HL-60 (cell line): ENCODE results near the gene LAMA5.

ENCODE experiments used
- DNase-seq, 2 experiments: peaks; one replicate each; pipeline ENCODE4 v3.0.0-alpha.2; 2010 to 2020; ENCODE audit warnings: low read depth in 1 of 2, low spot score in 1 of 2
- H3K27ac ChIP-seq: fragments of 250-450 bp; sonication (Bioruptor Pico); replicated peaks from 2 replicates; pipeline ENCODE4 v1.5.1; 2020; ENCODE audit warnings: mild to moderate bottlenecking, moderate library complexity
- H3K27me3 ChIP-seq: fragments of 250-450 bp; sonication (Bioruptor Pico); 2 replicates; pipeline ENCODE4 v1.5.1; 2021; ENCODE audit warnings: mild to moderate bottlenecking, moderate library complexity; ENCODE audit not compliant: insufficient read depth, poor library complexity, severe bottlenecking
- H3K4me3 ChIP-seq: replicated peaks from 2 replicates; pipeline ENCODE4 v1.5.1; 2011; ENCODE audit warnings: mild to moderate bottlenecking, control low read depth, low read length; ENCODE audit not compliant: insufficient read depth
- GABPA ChIP-seq: IDR thresholded peaks from 2 replicates; pipeline ENCODE4 v1.6.1; 2012; ENCODE audit warnings: low read depth
- POLR2AphosphoS5 ChIP-seq: IDR thresholded peaks from 2 replicates; pipeline ENCODE4 v1.6.1; 2012; ENCODE audit warnings: low read depth
- SPI1 ChIP-seq: IDR thresholded peaks from 2 replicates; pipeline ENCODE4 v1.6.1; 2012; ENCODE audit warnings: low read depth, mild to moderate bottlenecking, borderline replicate concordance
- TF ChIP-seq, protein P1 (sequence below): IDR thresholded peaks from one replicate; pipeline ENCODE4 v1.5.1; 2011; ENCODE audit warnings: low read length, control low read depth, inconsistent platforms; ENCODE audit not compliant: insufficient read depth
- TF ChIP-seq, protein P2 (sequence below): IDR thresholded peaks from 2 replicates; pipeline ENCODE4 v1.6.1; 2012; ENCODE audit warnings: low read depth; ENCODE audit not compliant: insufficient replicate concordance

LAMA5 gene

DNA sequence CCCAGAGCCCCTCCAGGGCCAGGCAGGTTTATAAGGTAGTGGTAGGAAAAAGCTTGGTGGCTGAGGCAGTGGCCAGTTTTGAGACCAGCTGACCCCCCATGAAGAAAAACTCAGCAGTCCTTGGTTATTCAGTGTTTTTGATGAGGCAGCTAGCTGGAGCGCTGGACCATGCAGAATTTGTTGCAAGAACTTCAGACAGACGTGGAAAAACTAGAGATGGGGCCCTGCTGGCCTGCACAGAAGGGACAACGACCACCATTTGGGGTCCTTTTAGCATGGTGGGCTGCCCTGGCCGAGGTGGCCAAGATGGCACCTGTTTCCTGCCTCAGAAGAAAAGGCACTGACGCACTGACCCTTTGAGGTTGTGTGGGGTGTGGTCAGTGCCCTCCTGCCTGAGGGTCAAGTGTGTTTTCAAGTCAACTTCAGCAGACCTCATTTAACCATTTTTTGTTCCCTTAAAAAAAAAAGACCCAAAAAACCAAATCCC lies 22.5 kb upstream of the LAMA5 start:
- Histone ChIP-seq H3K27ac (no peak overlapping the region), H3K27me3 (no peaks in the 10 kb centered on the region), H3K4me3 (no peak overlapping the region)
- no peak for DNase-seq
- no peak for TF ChIP-seq SPI1
- TF ChIP-seq, protein P1, sequence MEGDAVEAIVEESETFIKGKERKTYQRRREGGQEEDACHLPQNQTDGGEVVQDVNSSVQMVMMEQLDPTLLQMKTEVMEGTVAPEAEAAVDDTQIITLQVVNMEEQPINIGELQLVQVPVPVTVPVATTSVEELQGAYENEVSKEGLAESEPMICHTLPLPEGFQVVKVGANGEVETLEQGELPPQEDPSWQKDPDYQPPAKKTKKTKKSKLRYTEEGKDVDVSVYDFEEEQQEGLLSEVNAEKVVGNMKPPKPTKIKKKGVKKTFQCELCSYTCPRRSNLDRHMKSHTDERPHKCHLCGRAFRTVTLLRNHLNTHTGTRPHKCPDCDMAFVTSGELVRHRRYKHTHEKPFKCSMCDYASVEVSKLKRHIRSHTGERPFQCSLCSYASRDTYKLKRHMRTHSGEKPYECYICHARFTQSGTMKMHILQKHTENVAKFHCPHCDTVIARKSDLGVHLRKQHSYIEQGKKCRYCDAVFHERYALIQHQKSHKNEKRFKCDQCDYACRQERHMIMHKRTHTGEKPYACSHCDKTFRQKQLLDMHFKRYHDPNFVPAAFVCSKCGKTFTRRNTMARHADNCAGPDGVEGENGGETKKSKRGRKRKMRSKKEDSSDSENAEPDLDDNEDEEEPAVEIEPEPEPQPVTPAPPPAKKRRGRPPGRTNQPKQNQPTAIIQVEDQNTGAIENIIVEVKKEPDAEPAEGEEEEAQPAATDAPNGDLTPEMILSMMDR: no peak
- TF ChIP-seq, protein P2, sequence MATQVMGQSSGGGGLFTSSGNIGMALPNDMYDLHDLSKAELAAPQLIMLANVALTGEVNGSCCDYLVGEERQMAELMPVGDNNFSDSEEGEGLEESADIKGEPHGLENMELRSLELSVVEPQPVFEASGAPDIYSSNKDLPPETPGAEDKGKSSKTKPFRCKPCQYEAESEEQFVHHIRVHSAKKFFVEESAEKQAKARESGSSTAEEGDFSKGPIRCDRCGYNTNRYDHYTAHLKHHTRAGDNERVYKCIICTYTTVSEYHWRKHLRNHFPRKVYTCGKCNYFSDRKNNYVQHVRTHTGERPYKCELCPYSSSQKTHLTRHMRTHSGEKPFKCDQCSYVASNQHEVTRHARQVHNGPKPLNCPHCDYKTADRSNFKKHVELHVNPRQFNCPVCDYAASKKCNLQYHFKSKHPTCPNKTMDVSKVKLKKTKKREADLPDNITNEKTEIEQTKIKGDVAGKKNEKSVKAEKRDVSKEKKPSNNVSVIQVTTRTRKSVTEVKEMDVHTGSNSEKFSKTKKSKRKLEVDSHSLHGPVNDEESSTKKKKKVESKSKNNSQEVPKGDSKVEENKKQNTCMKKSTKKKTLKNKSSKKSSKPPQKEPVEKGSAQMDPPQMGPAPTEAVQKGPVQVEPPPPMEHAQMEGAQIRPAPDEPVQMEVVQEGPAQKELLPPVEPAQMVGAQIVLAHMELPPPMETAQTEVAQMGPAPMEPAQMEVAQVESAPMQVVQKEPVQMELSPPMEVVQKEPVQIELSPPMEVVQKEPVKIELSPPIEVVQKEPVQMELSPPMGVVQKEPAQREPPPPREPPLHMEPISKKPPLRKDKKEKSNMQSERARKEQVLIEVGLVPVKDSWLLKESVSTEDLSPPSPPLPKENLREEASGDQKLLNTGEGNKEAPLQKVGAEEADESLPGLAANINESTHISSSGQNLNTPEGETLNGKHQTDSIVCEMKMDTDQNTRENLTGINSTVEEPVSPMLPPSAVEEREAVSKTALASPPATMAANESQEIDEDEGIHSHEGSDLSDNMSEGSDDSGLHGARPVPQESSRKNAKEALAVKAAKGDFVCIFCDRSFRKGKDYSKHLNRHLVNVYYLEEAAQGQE: no peak

DNA sequence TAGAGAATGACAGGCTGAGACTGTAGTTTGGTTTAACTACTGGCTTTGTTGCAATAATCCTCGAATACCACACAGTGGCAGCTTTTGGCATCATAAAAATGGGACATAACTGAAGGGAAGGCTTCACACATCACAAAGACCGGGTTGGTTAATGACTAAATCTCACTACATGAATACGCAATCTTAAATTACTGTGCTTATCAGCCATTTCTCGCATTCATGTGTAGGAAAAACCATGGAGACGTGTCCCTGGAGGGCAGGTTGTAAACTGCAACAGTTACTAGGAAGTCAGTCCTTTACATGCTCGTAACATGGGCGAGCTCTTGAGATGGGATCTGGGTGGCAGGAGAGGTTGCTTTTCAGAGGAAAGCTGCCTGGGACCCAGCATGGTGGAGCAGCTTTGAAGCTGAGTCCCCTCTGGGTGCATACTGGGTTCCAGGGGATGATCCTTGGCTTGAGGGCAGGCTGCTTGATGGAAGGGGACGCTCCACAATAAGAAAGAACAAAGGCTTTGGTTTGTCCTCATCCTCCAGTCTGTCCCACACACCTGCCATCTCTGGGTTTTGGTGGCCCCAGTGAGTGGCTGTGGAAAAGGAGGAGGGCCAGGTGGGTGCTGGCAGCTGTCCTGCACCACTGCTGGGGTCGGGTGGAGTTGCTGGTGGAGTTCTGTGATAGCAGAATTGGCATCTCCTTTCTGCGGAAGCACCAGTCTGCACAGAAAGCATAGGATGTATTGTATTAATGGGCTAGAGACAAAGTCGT lies 21.9 kb upstream of the LAMA5 start:
- no peak overlapping the region for H3K4me3 ChIP-seq
- peak overlapping the region; percentile 90; the same call in 1 of the 2 replicates for H3K27ac ChIP-seq
- no peak for DNase-seq

DNA sequence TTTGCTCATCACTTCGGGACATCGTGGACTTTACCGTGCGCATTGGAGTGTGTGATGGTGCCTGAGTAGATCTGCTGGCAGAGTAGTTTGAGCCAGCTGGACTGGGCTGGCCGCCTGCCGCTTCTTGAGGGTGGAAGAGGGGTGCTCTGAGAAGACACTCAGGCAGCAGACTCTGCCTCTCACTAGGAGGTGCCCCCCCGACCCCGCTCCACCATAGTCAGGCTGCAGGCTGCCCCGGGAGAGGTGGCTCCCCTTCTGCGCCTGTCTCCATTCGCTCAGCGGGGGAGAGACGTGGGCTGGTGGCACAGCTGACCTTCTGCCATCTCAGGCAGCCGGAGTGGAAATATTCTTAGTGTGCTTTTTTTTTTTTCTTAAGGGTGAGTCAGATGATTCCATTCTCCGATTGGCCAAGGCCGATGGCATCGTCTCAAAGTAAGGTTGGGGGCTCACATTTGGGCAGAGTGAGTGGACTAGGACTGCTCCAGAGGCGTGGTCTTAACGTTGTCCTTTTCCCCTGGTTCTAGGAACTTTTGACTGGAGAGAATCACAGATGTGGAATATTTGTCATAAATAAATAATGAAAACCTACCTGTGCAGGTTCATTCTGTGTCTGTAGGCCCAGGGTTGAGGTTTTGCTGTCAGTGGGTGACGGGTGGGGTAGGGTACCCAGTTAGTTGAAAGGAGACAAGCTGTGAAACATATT lies 21.0 kb upstream of the LAMA5 start:
- Histone ChIP-seq H3K4me3 (peak overlapping the region; percentile 87), H3K27ac (peak overlapping the region; percentile 90), H3K27me3 (no peaks in the 10 kb centered on the region)
- DNase-seq: no peak
- TF ChIP-seq, protein P2: no peak

More for the DNA sequence above, 21.9 kb upstream of the LAMA5 start:
- H3K27me3 ChIP-seq: no peaks in the 10 kb centered on the region
- peak; percentile 63 for TF ChIP-seq POLR2AphosphoS5
- TF ChIP-seq, protein P1: no peak

DNA sequence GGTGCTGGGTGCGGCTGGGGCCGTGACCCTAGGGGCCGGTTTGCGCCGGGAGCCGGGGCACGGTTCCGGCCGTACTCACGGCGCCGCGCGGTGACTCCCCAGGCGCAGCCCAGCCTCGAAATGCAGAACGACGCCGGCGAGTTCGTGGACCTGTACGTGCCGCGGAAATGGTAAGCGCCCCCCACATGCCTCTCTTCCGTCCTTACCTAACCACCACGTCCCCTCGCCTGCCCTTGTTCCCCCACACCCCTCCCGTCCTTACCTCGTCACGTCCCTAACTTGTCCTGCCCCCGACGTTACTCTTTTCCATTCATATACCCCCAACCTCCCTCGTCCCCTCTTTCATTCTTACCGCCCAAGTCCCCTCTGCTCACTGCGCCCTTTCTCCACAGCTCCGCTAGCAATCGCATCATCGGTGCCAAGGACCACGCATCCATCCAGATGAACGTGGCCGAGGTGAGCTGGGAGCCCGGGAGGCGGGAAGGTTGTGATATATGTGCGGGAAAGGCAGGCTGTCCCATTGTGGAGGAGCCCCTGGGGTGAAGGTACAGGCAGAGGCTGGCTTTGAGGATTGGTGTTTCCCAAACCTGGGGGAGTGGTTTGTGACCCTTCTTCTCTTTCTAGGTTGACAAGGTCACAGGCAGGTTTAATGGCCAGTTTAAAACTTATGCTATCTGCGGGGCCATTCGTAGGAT lies 20.3 kb upstream of the LAMA5 start:
- H3K27me3 ChIP-seq: no peaks in the 10 kb centered on the region
- no peak for TF ChIP-seq SPI1
- TF ChIP-seq GABPA: no peak
- peak; percentile 24; the same call in 1 of the 2 replicates for TF ChIP-seq POLR2AphosphoS5
- TF ChIP-seq, protein P2: no peak
- TF ChIP-seq, protein P1: no peak
- DNase-seq: peak in 1 of 2 experiments; percentile 65
- peak overlapping the region; percentile 90 for H3K27ac ChIP-seq
- peak overlapping the region; percentile 87 for H3K4me3 ChIP-seq
